Astrocyte (in vitro differentiated cells and primary cell): ENCODE data around the gene NPLOC4. TPM values are rescaled to one million over a fixed set of nuclear protein-coding genes. Genes with fewer than 3 reads are reported as not detected.
A peak's percentile ranks its signal among the peaks of the same experiment; 100 is the strongest.

Experiments
- DNase-seq: peaks from one replicate; pipeline ENCODE4 v3.0.0-alpha.2; 2010; ENCODE audit warnings: low read depth
- FAIRE-seq: peaks from 2 replicates; lab custom pipeline; 2011; peaks lifted over from hg19 to GRCh38; lab: Jason Lieb, UNC
- H2AFZ ChIP-seq: 2 replicates; pipeline ENCODE4 v1.6.0; 2012; ENCODE audit warnings: low read depth, low read length, inconsistent platforms
- H3K27ac ChIP-seq: 2 replicates; pipeline ENCODE4 v1.5.1; 2011; ENCODE audit warnings: low read depth, low read length, inconsistent platforms
- H3K27me3 ChIP-seq: 2 replicates; pipeline ENCODE4 v1.6.0; 2011; ENCODE audit warnings: low read length, inconsistent platforms; ENCODE audit not compliant: insufficient read depth
- H3K36me3 ChIP-seq: 2 replicates; pipeline ENCODE4 v1.5.1; 2011; ENCODE audit warnings: low read length, inconsistent platforms; ENCODE audit not compliant: insufficient read depth
- H3K4me1 ChIP-seq: 2 replicates; pipeline ENCODE4 v1.5.1; 2011; ENCODE audit warnings: low read length, inconsistent platforms; ENCODE audit not compliant: insufficient read depth
- H3K4me2 ChIP-seq: 2 replicates; pipeline ENCODE4 v1.6.0; 2012; ENCODE audit warnings: low read length, inconsistent platforms
- H3K4me3 ChIP-seq: 2 replicates; pipeline ENCODE4 v1.5.1; 2011; ENCODE audit warnings: low read depth, mild to moderate bottlenecking, low read length, inconsistent platforms; ENCODE audit not compliant: insufficient read depth
- H3K79me2 ChIP-seq: 2 replicates; pipeline ENCODE4 v1.6.0; 2012; ENCODE audit warnings: mild to moderate bottlenecking, low read length, inconsistent platforms; ENCODE audit not compliant: insufficient read depth
- H3K9ac ChIP-seq: 2 replicates; pipeline ENCODE4 v1.6.0; 2012; ENCODE audit warnings: mild to moderate bottlenecking, low read length, inconsistent platforms
- H3K9me3 ChIP-seq: 2 replicates; pipeline ENCODE4 v1.5.1; 2012; ENCODE audit warnings: low read depth, mild to moderate bottlenecking, low read length, inconsistent platforms; ENCODE audit not compliant: insufficient read depth
- H4K20me1 ChIP-seq: 2 replicates; pipeline ENCODE4 v1.6.0; 2012; ENCODE audit warnings: low read length, inconsistent platforms; ENCODE audit not compliant: insufficient read depth
- H3K27ac Mint-ChIP-seq: one replicate; pipeline ENCODE4 v1.8.0; 2021; ENCODE audit warnings: mild to moderate bottlenecking, mixed read lengths; ENCODE audit not compliant: unreplicated experiment
- H3K27me3 Mint-ChIP-seq: one replicate; pipeline ENCODE4 v1.8.0; 2021; ENCODE audit warnings: low read depth, mixed read lengths; ENCODE audit not compliant: unreplicated experiment
- H3K36me3 Mint-ChIP-seq: one replicate; pipeline ENCODE4 v1.8.0; 2021; ENCODE audit warnings: low read depth, mixed read lengths; ENCODE audit not compliant: unreplicated experiment
- H3K4me1 Mint-ChIP-seq: one replicate; pipeline ENCODE4 v1.8.0; 2021; ENCODE audit warnings: low read depth, mixed read lengths; ENCODE audit not compliant: unreplicated experiment
- H3K4me3 Mint-ChIP-seq: one replicate; pipeline ENCODE4 v1.8.0; 2021; ENCODE audit warnings: mild to moderate bottlenecking, moderate library complexity, mixed read lengths; ENCODE audit not compliant: unreplicated experiment
- H3K9me3 Mint-ChIP-seq: one replicate; pipeline ENCODE4 v1.8.0; 2021; ENCODE audit warnings: mild to moderate bottlenecking, mixed read lengths; ENCODE audit not compliant: unreplicated experiment
- EZH2 ChIP-seq: IDR thresholded peaks from 2 replicates; pipeline ENCODE4 v1.6.1; 2012; ENCODE audit warnings: mild to moderate bottlenecking, low read length, inconsistent platforms; ENCODE audit not compliant: insufficient read depth
- total RNA-seq: library from RNA; stranded (reverse); gene quantifications from 2 replicates; pipeline ENCODE4 v1.2.1, GENCODE V29; 2021
- TF ChIP-seq, protein P1 (sequence below): IDR thresholded peaks from 2 replicates; pipeline ENCODE4 v1.5.1; 2011; ENCODE audit warnings: low read depth, mild to moderate bottlenecking, inconsistent platforms, low read length, moderate library complexity; ENCODE audit not compliant: insufficient read depth

NPLOC4 gene
- total RNA-seq, 1 donor from 2014 or later: 125 TPM

DNA sequence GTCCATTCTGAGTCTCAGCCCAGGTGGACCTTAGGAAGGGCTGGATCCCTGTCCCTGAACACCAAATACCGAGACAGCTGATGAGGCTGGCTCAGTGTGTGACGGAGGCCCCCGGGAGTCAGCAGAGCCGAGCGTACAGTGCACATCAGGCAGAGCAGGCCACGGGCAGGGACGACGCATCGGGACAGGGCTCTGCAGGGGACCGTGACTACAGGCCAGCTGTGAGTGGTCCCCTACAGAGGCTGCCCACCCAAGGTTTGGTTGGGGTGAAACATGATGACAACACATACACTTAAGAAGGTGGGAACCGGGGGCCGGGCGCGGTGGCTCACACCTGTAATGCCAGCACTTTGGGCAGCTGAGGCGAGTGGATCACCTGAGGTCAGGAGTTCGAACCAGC, 36.0 kb upstream of the NPLOC4 start:
- DNase-seq: no peak
- Histone ChIP-seq H3K4me2 (no peak overlapping the region), H3K27me3 (no peaks in the 10 kb centered on the region), H3K9ac (no peak overlapping the region), H3K79me2 (peaks cover 33% of the 10 kb centered on the region), H3K4me1 (peaks cover 4% of the 10 kb centered on the region), H3K27ac (no peak overlapping the region), H3K4me3 (no peak overlapping the region), H3K36me3 (peaks cover 11% of the 10 kb centered on the region), H3K9me3 (no peaks in the 10 kb centered on the region), H2AFZ (no peak overlapping the region), H4K20me1 (peaks cover 44% of the 10 kb centered on the region)
- Mint-ChIP-seq H3K4me1 (peaks cover 8% of the 10 kb centered on the region), H3K27me3 (no peaks in the 10 kb centered on the region), H3K27ac (no peak overlapping the region), H3K9me3 (no peaks in the 10 kb centered on the region), H3K4me3 (no peak overlapping the region), H3K36me3 (peaks cover 11% of the 10 kb centered on the region)
- TF ChIP-seq, protein P1, sequence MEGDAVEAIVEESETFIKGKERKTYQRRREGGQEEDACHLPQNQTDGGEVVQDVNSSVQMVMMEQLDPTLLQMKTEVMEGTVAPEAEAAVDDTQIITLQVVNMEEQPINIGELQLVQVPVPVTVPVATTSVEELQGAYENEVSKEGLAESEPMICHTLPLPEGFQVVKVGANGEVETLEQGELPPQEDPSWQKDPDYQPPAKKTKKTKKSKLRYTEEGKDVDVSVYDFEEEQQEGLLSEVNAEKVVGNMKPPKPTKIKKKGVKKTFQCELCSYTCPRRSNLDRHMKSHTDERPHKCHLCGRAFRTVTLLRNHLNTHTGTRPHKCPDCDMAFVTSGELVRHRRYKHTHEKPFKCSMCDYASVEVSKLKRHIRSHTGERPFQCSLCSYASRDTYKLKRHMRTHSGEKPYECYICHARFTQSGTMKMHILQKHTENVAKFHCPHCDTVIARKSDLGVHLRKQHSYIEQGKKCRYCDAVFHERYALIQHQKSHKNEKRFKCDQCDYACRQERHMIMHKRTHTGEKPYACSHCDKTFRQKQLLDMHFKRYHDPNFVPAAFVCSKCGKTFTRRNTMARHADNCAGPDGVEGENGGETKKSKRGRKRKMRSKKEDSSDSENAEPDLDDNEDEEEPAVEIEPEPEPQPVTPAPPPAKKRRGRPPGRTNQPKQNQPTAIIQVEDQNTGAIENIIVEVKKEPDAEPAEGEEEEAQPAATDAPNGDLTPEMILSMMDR: no peak
- TF ChIP-seq EZH2: no peak
- FAIRE-seq: no peak

DNA sequence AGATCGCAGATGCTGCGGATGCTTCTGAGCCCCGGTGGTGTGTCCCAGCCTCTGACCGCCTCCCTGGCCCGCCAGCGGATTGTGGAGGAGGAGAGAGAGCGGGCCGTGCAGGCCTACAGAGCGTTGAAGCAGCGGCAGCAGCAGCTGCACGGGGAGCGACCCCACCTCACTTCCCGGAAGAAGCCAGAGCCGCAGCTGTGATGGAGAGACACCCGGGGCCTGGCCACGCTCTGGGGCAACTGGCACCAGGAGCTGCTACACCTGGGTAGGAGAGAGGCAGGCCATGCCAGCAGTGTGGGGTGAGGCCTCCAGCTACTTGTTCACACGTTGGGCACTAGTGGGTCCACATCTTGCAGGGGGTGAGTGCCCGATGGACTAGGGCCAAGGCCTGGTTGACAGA, 35.6 kb upstream of the NPLOC4 start:
- Histone ChIP-seq H3K9ac (no peak overlapping the region), H3K36me3 (peaks cover 11% of the 10 kb centered on the region), H3K4me1 (peaks cover 8% of the 10 kb centered on the region), H3K27ac (no peak overlapping the region), H3K4me3 (no peak overlapping the region), H4K20me1 (peaks cover 44% of the 10 kb centered on the region), H3K79me2 (peaks cover 37% of the 10 kb centered on the region), H2AFZ (no peak overlapping the region), H3K4me2 (no peak overlapping the region), H3K27me3 (no peaks in the 10 kb centered on the region), H3K9me3 (no peaks in the 10 kb centered on the region)
- no peaks in the 10 kb centered on the region for H3K27me3 Mint-ChIP-seq
- H3K36me3 Mint-ChIP-seq: peaks cover 9% of the 10 kb centered on the region
- H3K4me3 Mint-ChIP-seq: no peak overlapping the region
- TF ChIP-seq, protein P1: no peak
- no peak for TF ChIP-seq EZH2
- H3K9me3 Mint-ChIP-seq: no peaks in the 10 kb centered on the region
- H3K4me1 Mint-ChIP-seq: peaks cover 13% of the 10 kb centered on the region
- no peak for DNase-seq
- H3K27ac Mint-ChIP-seq: no peak overlapping the region
- no peak for FAIRE-seq

DNA sequence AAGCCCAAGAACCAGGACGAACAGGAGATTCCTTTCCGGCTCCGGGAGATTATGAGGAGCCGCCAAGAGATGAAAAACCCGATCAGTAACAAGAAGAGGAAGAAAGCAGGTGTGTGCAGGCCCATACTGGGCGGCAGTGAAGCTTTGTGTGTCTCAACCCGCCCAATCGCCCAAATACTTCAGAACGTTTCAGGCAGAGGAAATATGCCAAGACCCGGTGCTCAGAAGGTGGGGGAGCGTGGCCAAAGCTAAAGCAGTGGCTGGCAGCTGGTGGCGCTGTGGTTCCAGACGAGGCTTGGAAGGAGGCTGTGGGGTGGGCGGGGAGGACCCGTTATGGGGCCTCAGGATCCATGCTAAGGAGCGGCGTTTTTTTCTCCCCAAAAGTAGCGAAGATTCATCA, 30.8 kb upstream of the NPLOC4 start:
- Mint-ChIP-seq H3K9me3 (no peaks in the 10 kb centered on the region), H3K4me3 (peak overlapping the region; percentile 93), H3K27me3 (no peaks in the 10 kb centered on the region), H3K4me1 (peaks cover 18% of the 10 kb centered on the region), H3K36me3 (peaks cover 4% of the 10 kb centered on the region), H3K27ac (peak overlapping the region; percentile 34)
- Histone ChIP-seq H3K36me3 (peaks cover 8% of the 10 kb centered on the region), H3K4me2 (peak overlapping the region; percentile 97), H2AFZ (no peak overlapping the region), H3K4me3 (peak overlapping the region; percentile 7), H4K20me1 (peaks cover 28% of the 10 kb centered on the region), H3K9ac (no peak overlapping the region), H3K9me3 (no peaks in the 10 kb centered on the region), H3K4me1 (peaks cover 17% of the 10 kb centered on the region), H3K27ac (no peak overlapping the region), H3K27me3 (no peaks in the 10 kb centered on the region), H3K79me2 (peaks cover 57% of the 10 kb centered on the region)
- DNase-seq: no peak
- FAIRE-seq: no peak
- no peak for TF ChIP-seq EZH2
- TF ChIP-seq, protein P1: no peak
